ENCODE data around the gene MC1R.
"Not testable (repeated sequence)": the region's sequence is repeated elsewhere in the genome, so short reads cannot be mapped to it uniquely, and the experiment has no call there.

The MC1R gene

GRCh38 chr16:89964201-89964600 lies 45.5 kb downstream of the MC1R start:
- no peak for DNase-seq

GRCh38 chr16:89965447-89966225 lies 47.0 kb downstream of the MC1R start:
- DNase-seq = no peak

- no peak for DNase-seq
Observed at GRCh38 chr16:89966756-89967155, 48.1 kb downstream of the MC1R start.

- not testable (repeated sequence) for DNase-seq
Observed at GRCh38 chr16:89967436-89967835, 48.8 kb downstream of the MC1R start.

- DNase-seq = not testable (repeated sequence)
Observed at GRCh38 chr16:89968074-89968473, 49.4 kb downstream of the MC1R start.

- DNase-seq = no peak
Observed at GRCh38 chr16:89969741-89970410, 51.2 kb downstream of the MC1R start.
